HepG2 (cell line): ENCODE data around the gene UBE2O. TPM values are rescaled to one million over a fixed set of nuclear protein-coding genes. Genes with fewer than 3 reads are reported as not detected.
A peak's percentile ranks its signal among the peaks of the same experiment; 100 is the strongest.

ENCODE experiments used
- AFF4 ChIP-seq: sonication (generic); formaldehyde crosslinking; IDR thresholded peaks from 2 replicates; pipeline ENCODE4 v1.4.0; 2020; ENCODE audit warnings: missing genetic modification reagents
- ATF4 ChIP-seq, 2 experiments: fragments of 450-650 bp in 1 of 2; sonication (generic) in 1 of 2; formaldehyde crosslinking; IDR thresholded peaks; 2 replicates each; pipeline versions ENCODE4 v1.5.0 to v1.8.0; 2020 to 2022; ENCODE audit warnings: mild to moderate bottlenecking in 1 of 2, missing genetic modification reagents in 1 of 2
- CBX1 ChIP-seq: IDR thresholded peaks from one replicate; pipeline ENCODE4 v1.6.1; 2016; ENCODE audit warnings: antibody characterized with exemption, low read depth
- CEBPG ChIP-seq: IDR thresholded peaks from 2 replicates; pipeline ENCODE4 v1.6.1; 2016
- DRAP1 ChIP-seq: IDR thresholded peaks from 2 replicates; pipeline ENCODE4 v1.6.1; 2016; ENCODE audit warnings: missing genetic modification reagents, missing compliant biosample characterization
- IRX3 ChIP-seq: sonication (generic); formaldehyde crosslinking; IDR thresholded peaks from 2 replicates; pipeline ENCODE4 v1.8.1; 2023; ENCODE audit warnings: mild to moderate bottlenecking, low read depth, missing genetic modification reagents, borderline replicate concordance
- LBX2 ChIP-seq: sonication (generic); formaldehyde crosslinking; IDR thresholded peaks from 2 replicates; pipeline ENCODE4 v1.5.0; 2020; ENCODE audit warnings: missing genetic modification reagents, mild to moderate bottlenecking, borderline replicate concordance
- NAIF1 ChIP-seq: sonication (generic); formaldehyde crosslinking; IDR thresholded peaks from 2 replicates; pipeline ENCODE4 v1.5.0; 2020; ENCODE audit warnings: mild to moderate bottlenecking, missing genetic modification reagents, borderline replicate concordance
- PAWR ChIP-seq: sonication (generic); formaldehyde crosslinking; IDR thresholded peaks from 2 replicates; pipeline ENCODE4 v1.4.0; 2020; ENCODE audit warnings: missing genetic modification reagents, mild to moderate bottlenecking, borderline replicate concordance
- PHF5A ChIP-seq: IDR thresholded peaks from one replicate; pipeline ENCODE4 v1.6.1; 2018; ENCODE audit warnings: low read depth, missing genetic modification reagents; ENCODE audit not compliant: unreplicated experiment
- YY1 ChIP-seq: IDR thresholded peaks from 2 replicates; pipeline ENCODE4 v1.6.1; 2011; ENCODE audit warnings: low read length, low read depth, moderate library complexity, mild to moderate bottlenecking; ENCODE audit not compliant: insufficient read depth, insufficient replicate concordance
- ZBTB33 ChIP-seq: sonication (generic); formaldehyde crosslinking; IDR thresholded peaks from 2 replicates; pipeline ENCODE4 v1.4.0; 2020; ENCODE audit warnings: missing genetic modification reagents
- ZBTB43 ChIP-seq: sonication (generic); formaldehyde crosslinking; conservative IDR thresholded peaks from 2 replicates; pipeline ENCODE4 v1.4.0; 2020; ENCODE audit warnings: missing genetic modification reagents
- ZNF232 ChIP-seq: sonication (generic); formaldehyde crosslinking; IDR thresholded peaks from 2 replicates; pipeline ENCODE4 v1.4.0; 2020; ENCODE audit warnings: missing genetic modification reagents, borderline replicate concordance
- ZNF235 ChIP-seq: sonication (generic); formaldehyde crosslinking; IDR thresholded peaks from 2 replicates; pipeline ENCODE4 v1.8.1; 2023; ENCODE audit warnings: mild to moderate bottlenecking, missing genetic modification reagents, borderline replicate concordance
- ZNF567 ChIP-seq: sonication (generic); formaldehyde crosslinking; IDR thresholded peaks from 2 replicates; pipeline ENCODE4 v1.8.1; 2023; ENCODE audit warnings: mild to moderate bottlenecking, missing genetic modification reagents, borderline replicate concordance
- ZNF737 ChIP-seq: sonication (generic); formaldehyde crosslinking; IDR thresholded peaks from 2 replicates; pipeline ENCODE4 v1.5.0; 2020; ENCODE audit warnings: missing genetic modification reagents, mild to moderate bottlenecking, borderline replicate concordance
- ZNF780A ChIP-seq: sonication (generic); formaldehyde crosslinking; IDR thresholded peaks from 2 replicates; pipeline ENCODE4 v1.8.0; 2022; ENCODE audit warnings: mild to moderate bottlenecking, missing genetic modification reagents, moderate library complexity
- ZNF781 ChIP-seq: sonication (generic); formaldehyde crosslinking; IDR thresholded peaks from 2 replicates; pipeline ENCODE4 v1.5.1; 2020; ENCODE audit warnings: borderline replicate concordance, mild to moderate bottlenecking, missing genetic modification reagents; ENCODE audit errors: not compliant biosample characterization
- polyA plus RNA-seq, 8 experiments: library from polyadenylated mRNA; depleted of rRNA in 3 of 8; stranded (reverse) in 7 of 8; unstranded in 1 of 8; fragments of >200 nt; fragmentation: Illumina TruSeq in 4 of 8; extraction: Trizol in 4 of 8; gene quantifications; 2 replicates each; pipeline versions ENCODE4 v1.2.1 to v1.2.3, GENCODE V29; 2011 to 2016; ENCODE audit warnings: low read depth in 4 of 8, missing spikeins in 1 of 8, mixed read lengths in 1 of 8; ENCODE audit not compliant: insufficient read depth in 1 of 8
- total RNA-seq, 5 experiments: library from RNA; depleted of rRNA; stranded (reverse); fragments of >200 nt; fragmentation: Illumina TruSeq; extraction: Trizol; gene quantifications; 2 replicates each; pipeline ENCODE4 v1.2.3, GENCODE V29; 2016; ENCODE audit warnings: low read depth in 1 of 5

The UBE2O gene
- total and polyA plus RNA-seq, 2 of the 13 experiments (the other 11 are each of a cell fraction or from before 2014, with no cell fraction given) = 21.5 to 23.5 TPM

- TF ChIP-seq DRAP1 (CRISPR knock-in tag) = peak; percentile 68; the same call in 1 of the 2 replicates
- TF ChIP-seq IRX3 (CRISPR knock-in tag) = 0 out of 2 replicates have a peak, but pooled peaks have one; percentile 73
- TF ChIP-seq LBX2 (CRISPR knock-in tag) = peak; percentile 58; the same call in 1 of the 2 replicates
- peak in 1 of 2 experiments; percentile 37; a peak in 1 of 4 replicates for TF ChIP-seq ATF4 (CRISPR knock-in tag; IDR thresholded peaks at IDR 0.05)
- 0 out of 2 replicates have a peak, but pooled peaks have one; percentile 19 for TF ChIP-seq NAIF1 (CRISPR knock-in tag)
- TF ChIP-seq ZBTB43 (CRISPR knock-in tag) = peak; percentile 12; the same call in 1 of the 2 replicates
- no peak for TF ChIP-seq ZNF567 (CRISPR knock-in tag)
- no peak for TF ChIP-seq PHF5A (CRISPR knock-in tag)
- no peak for TF ChIP-seq ZBTB33 (CRISPR knock-in tag)
- no peak for TF ChIP-seq CEBPG
- TF ChIP-seq ZNF781 (CRISPR knock-in tag) = no peak
- TF ChIP-seq PAWR (CRISPR knock-in tag) = no peak
- TF ChIP-seq ZNF235 (CRISPR knock-in tag) = peak; percentile 36
- peak; percentile 37; the same call in 1 of the 2 replicates for TF ChIP-seq ZNF780A (CRISPR knock-in tag)
- no peak for TF ChIP-seq ZNF737 (CRISPR knock-in tag)
- no peak for TF ChIP-seq CBX1
- TF ChIP-seq AFF4 (CRISPR knock-in tag) = peak; percentile 65; the same call in 1 of the 2 replicates
- TF ChIP-seq YY1 = no peak
- TF ChIP-seq ZNF232 = no peak; the same call in 1 of the 2 replicates
These were observed 68.5 kb downstream of the UBE2O start, which contains the start of gene SPHK1 (continued) for GRCh38 chr17:76384222-76384986.
